WTC11 (cell line): Measurements from ENCODE around the gene ZCCHC14. TPM values are rescaled to one million over a fixed set of nuclear protein-coding genes. Genes with fewer than 3 reads are reported as not detected.

Source experiments
- ATAC-seq: fragments of 200-7000 bp; cut with Tn5 transposase; 2 replicates; pipeline ENCODE4 v1.10.0; 2021; ENCODE audit warnings: mild to moderate bottlenecking, moderate library complexity
- CTCF ChIA-PET: fragments of 300-600 bp; sonication (Branson Sonifier 250); formaldehyde crosslinking; loops from one replicate; lab custom pipeline; 2021; ENCODE audit warnings: antibody characterized with exemption; lab: Charles Lee
- POLR2A ChIA-PET: fragments of 350-600 bp; sonication (Branson Sonifier 250); formaldehyde crosslinking; loops from one replicate; lab custom pipeline; 2021; ENCODE audit warnings: antibody characterized with exemption; lab: Charles Lee
- DNase-seq: peaks from one replicate; pipeline ENCODE4 v3.0.0; 2021; ENCODE audit warnings: low spot score
- H3K27ac Mint-ChIP-seq: 2 replicates; pipeline ENCODE4 v1.8.0; 2021; ENCODE audit warnings: mixed read lengths
- H3K27me3 Mint-ChIP-seq: 2 replicates; pipeline ENCODE4 v1.8.0; 2021; ENCODE audit warnings: low read depth, mild to moderate bottlenecking, moderate library complexity, mixed read lengths
- H3K36me3 Mint-ChIP-seq: 2 replicates; pipeline ENCODE4 v1.8.0; 2021; ENCODE audit warnings: mixed read lengths
- H3K4me1 Mint-ChIP-seq: 2 replicates; pipeline ENCODE4 v1.8.0; 2022; ENCODE audit warnings: mixed read lengths
- H3K4me3 Mint-ChIP-seq: 2 replicates; pipeline ENCODE4 v1.8.0; 2021; ENCODE audit warnings: mild to moderate bottlenecking, moderate library complexity, mixed read lengths
- H3K9me3 Mint-ChIP-seq: 2 replicates; pipeline ENCODE4 v1.8.0; 2021; ENCODE audit warnings: mixed read lengths
- AFF4 ChIP-seq: sonication (generic); formaldehyde crosslinking; IDR thresholded peaks from 2 replicates; pipeline ENCODE4 v1.8.1; 2023; ENCODE audit warnings: mild to moderate bottlenecking, missing genetic modification reagents, borderline replicate concordance
- AR ChIP-seq: fragments of 250-450 bp; sonication (Bioruptor Pico); IDR thresholded peaks from 2 replicates; pipeline ENCODE4 v1.9.0; 2021; ENCODE audit warnings: mild to moderate bottlenecking
- ATF3 ChIP-seq: sonication (generic); formaldehyde crosslinking; conservative IDR thresholded peaks from 2 replicates; pipeline ENCODE4 v1.8.1; 2022; ENCODE audit warnings: mild to moderate bottlenecking, missing genetic modification reagents
- CREB1 ChIP-seq: sonication (generic); formaldehyde crosslinking; IDR thresholded peaks from 2 replicates; pipeline ENCODE4 v1.8.0; 2023; ENCODE audit warnings: mild to moderate bottlenecking, missing genetic modification reagents
- E2F5 ChIP-seq: sonication (generic); formaldehyde crosslinking; IDR thresholded peaks from 2 replicates; pipeline ENCODE4 v1.8.1; 2022; ENCODE audit warnings: mild to moderate bottlenecking, moderate library complexity, missing genetic modification reagents
- ESRRA ChIP-seq: sonication (generic); formaldehyde crosslinking; IDR thresholded peaks from 2 replicates; pipeline ENCODE4 v1.8.1; 2022; ENCODE audit warnings: mild to moderate bottlenecking, missing genetic modification reagents, borderline replicate concordance
- ETV6 ChIP-seq: sonication (generic); formaldehyde crosslinking; IDR thresholded peaks from 2 replicates; pipeline ENCODE4 v1.8.1; 2022; ENCODE audit warnings: mild to moderate bottlenecking, missing genetic modification reagents
- GABPB1 ChIP-seq: sonication (generic); formaldehyde crosslinking; IDR thresholded peaks from 2 replicates; pipeline ENCODE4 v1.8.1; 2023; ENCODE audit warnings: mild to moderate bottlenecking, missing genetic modification reagents
- GRHL2 ChIP-seq: fragments of 250-450 bp; sonication (Bioruptor Pico); IDR thresholded peaks from 2 replicates; pipeline ENCODE4 v1.8.0; 2022; ENCODE audit warnings: mild to moderate bottlenecking, moderate library complexity; ENCODE audit not compliant: insufficient replicate concordance, severe bottlenecking
- IRF2 ChIP-seq: sonication (generic); formaldehyde crosslinking; IDR thresholded peaks from 2 replicates; pipeline ENCODE4 v1.8.0; 2022; ENCODE audit warnings: low read depth, missing genetic modification reagents, borderline replicate concordance
- JUN ChIP-seq: sonication (generic); formaldehyde crosslinking; IDR thresholded peaks from 2 replicates; pipeline ENCODE4 v1.8.0; 2023; ENCODE audit warnings: mild to moderate bottlenecking, missing genetic modification reagents
- MXD4 ChIP-seq: fragments of 250-450 bp; sonication (Bioruptor Pico); IDR thresholded peaks from 2 replicates; pipeline ENCODE4 v1.8.0; 2021; ENCODE audit warnings: mild to moderate bottlenecking, moderate library complexity, borderline replicate concordance
- RELA ChIP-seq: sonication (generic); formaldehyde crosslinking; IDR thresholded peaks from 2 replicates; pipeline ENCODE4 v1.8.1; 2022; ENCODE audit warnings: missing genetic modification reagents, mild to moderate bottlenecking, borderline replicate concordance
- RORB ChIP-seq: fragments of 250-450 bp; sonication (Bioruptor Pico); IDR thresholded peaks from 2 replicates; pipeline ENCODE4 v1.9.0; 2021; ENCODE audit warnings: mild to moderate bottlenecking
- STAT6 ChIP-seq: sonication (generic); formaldehyde crosslinking; conservative IDR thresholded peaks from 2 replicates; pipeline ENCODE4 v1.8.1; 2023; ENCODE audit warnings: mild to moderate bottlenecking, low read depth, missing genetic modification reagents, moderate library complexity
- ZNF121 ChIP-seq: sonication (generic); formaldehyde crosslinking; IDR thresholded peaks from 2 replicates; pipeline ENCODE4 v1.8.0; 2023; ENCODE audit warnings: missing genetic modification reagents
- ZNF138 ChIP-seq: sonication (generic); formaldehyde crosslinking; conservative IDR thresholded peaks from 2 replicates; pipeline ENCODE4 v1.8.1; 2022; ENCODE audit warnings: mild to moderate bottlenecking, moderate library complexity, missing genetic modification reagents
- ZNF219 ChIP-seq: sonication (generic); formaldehyde crosslinking; IDR thresholded peaks from 2 replicates; pipeline ENCODE4 v1.8.0; 2023; ENCODE audit warnings: missing genetic modification reagents, mild to moderate bottlenecking, borderline replicate concordance
- ZNF425 ChIP-seq: fragments of 250-450 bp; sonication (Bioruptor Pico); conservative IDR thresholded peaks from 2 replicates; pipeline ENCODE4 v1.9.0; 2021; ENCODE audit warnings: mild to moderate bottlenecking
- total RNA-seq: library from RNA; stranded (reverse); gene quantifications from 3 replicates; pipeline ENCODE4 v1.2.3, GENCODE V29; 2021

The ZCCHC14 gene
- total RNA-seq, 1 experiment from 2014 or later = 33.8 TPM

- CTCF ChIA-PET = interaction anchor here (1.2 to 2.2 kb wide), 2 partner anchors 25 to 71 kb away, joined by 3 to 5 read pairs; no protein-coding TSS in a partner anchor
- no peaks in the 10 kb centered on the region for H3K36me3 Mint-ChIP-seq
- no peak for TF ChIP-seq ETV6 (CRISPR knock-in tag)
- no peak for TF ChIP-seq ZNF219 (CRISPR knock-in tag)
- TF ChIP-seq MXD4 (CRISPR knock-in tag) = no peak
- no peak for TF ChIP-seq ZNF425 (CRISPR knock-in tag)
- TF ChIP-seq ZNF121 (CRISPR knock-in tag) = no peak
- TF ChIP-seq RORB (CRISPR knock-in tag) = no peak
- no peak for TF ChIP-seq STAT6 (CRISPR knock-in tag)
- no peak for TF ChIP-seq GRHL2 (CRISPR knock-in tag)
- no peak for TF ChIP-seq GABPB1
- no peak for TF ChIP-seq ESRRA
- no peak for TF ChIP-seq JUN
- TF ChIP-seq CREB1 (CRISPR knock-in tag) = no peak
- no peak for TF ChIP-seq RELA
- no peak for TF ChIP-seq IRF2 (CRISPR knock-in tag)
- TF ChIP-seq E2F5 (CRISPR knock-in tag) = no peak
- TF ChIP-seq ZNF138 (CRISPR knock-in tag) = no peak
- no peak for TF ChIP-seq AR (CRISPR knock-in tag)
- TF ChIP-seq ATF3 (CRISPR knock-in tag) = no peak
- no peak for TF ChIP-seq AFF4
- TF ChIP-seq, all 79 proteins: peak for 0
- ATAC-seq = no peak
- H3K9me3 Mint-ChIP-seq = no peaks in the 10 kb centered on the region
- POLR2A ChIA-PET = no interaction called here
- no peaks in the 10 kb centered on the region for H3K27me3 Mint-ChIP-seq
- H3K4me1 Mint-ChIP-seq = peaks cover 29% of the 10 kb centered on the region
- DNase-seq = no peak
- H3K27ac Mint-ChIP-seq = peak overlapping the region; percentile 25
- no peak overlapping the region for H3K4me3 Mint-ChIP-seq
These were observed 123.6 kb downstream of the ZCCHC14 start for GRCh38 chr16:87369117-87369765.
